ENCODE measurements around the gene RANGAP1. TPM values are rescaled to one million over a fixed set of nuclear protein-coding genes. Genes with fewer than 3 reads are reported as not detected.

The RANGAP1 gene
- total RNA-seq, 1 donor from 2014 or later, result 71.5 TPM

DNA sequence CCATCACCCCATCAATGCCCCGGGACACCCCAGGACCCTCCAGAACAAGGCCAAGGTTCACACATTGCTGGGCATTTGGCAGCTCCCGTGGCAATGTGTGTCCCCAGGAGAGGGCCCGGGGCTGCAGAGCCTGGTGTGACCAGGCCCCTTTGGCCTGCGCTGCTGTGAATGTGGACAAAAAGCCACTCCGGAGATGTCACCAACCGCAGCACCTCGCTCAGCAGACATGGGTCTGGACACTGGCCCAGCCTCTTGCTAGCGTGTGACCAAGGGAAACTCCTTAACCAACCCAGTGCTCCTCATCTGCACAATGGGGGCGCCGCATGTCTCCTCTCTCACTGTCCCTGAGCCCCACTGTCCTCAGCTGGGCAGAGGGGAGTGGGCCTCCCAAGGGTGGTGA is 37.2 kb downstream of the RANGAP1 start:
- Mint-ChIP-seq H3K27ac (ENCODE audit: unreplicated experiment) (no peak overlapping the region), H3K9me3 (ENCODE audit: unreplicated experiment) (no peaks in the 10 kb centered on the region), H3K4me1 (ENCODE audit: unreplicated experiment) (no peaks in the 10 kb centered on the region), H3K36me3 (ENCODE audit: low read depth, unreplicated experiment) (peaks cover 19% of the 10 kb centered on the region), H3K27me3 (ENCODE audit: unreplicated experiment) (peaks cover 10% of the 10 kb centered on the region), H3K4me3 (ENCODE audit: unreplicated experiment) (no peak overlapping the region)
- no peak for DNase-seq (ENCODE audit: low spot score)
- no peak for TF ChIP-seq CTCF (IDR thresholded peaks at IDR 0.05; ENCODE audit: unreplicated experiment)

- Mint-ChIP-seq H3K36me3 (ENCODE audit: low read depth, unreplicated experiment) (peaks cover 19% of the 10 kb centered on the region), H3K9me3 (ENCODE audit: unreplicated experiment) (no peaks in the 10 kb centered on the region), H3K4me1 (ENCODE audit: unreplicated experiment) (no peaks in the 10 kb centered on the region), H3K27me3 (ENCODE audit: unreplicated experiment) (peaks cover 10% of the 10 kb centered on the region), H3K4me3 (ENCODE audit: unreplicated experiment) (no peak overlapping the region), H3K27ac (ENCODE audit: unreplicated experiment) (no peak overlapping the region)
- TF ChIP-seq CTCF (IDR thresholded peaks at IDR 0.05; ENCODE audit: unreplicated experiment), result no peak
- DNase-seq (ENCODE audit: low spot score), result no peak
Measured at GRCh38 chr22:41248314-41248713, 37.7 kb downstream of the RANGAP1 start.

DNA sequence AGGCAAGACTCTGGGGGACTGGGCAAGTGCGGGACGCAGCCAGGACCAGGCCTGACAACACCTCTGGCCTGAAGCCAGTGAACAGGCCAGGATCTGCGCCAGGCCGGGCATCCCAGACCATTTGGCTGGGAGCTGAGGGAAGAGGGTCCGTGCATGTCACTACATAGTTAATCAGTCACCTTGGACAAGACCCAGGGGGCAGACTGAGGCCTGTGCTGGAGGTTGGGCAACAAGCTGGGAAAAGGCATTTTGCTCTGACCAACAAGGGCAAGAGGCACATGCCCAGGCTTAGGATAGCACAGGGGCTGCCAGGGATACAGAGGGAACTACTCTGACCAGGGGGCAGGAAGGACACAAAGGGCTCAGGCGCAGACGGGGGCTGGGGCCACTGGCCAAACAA is 38.3 kb downstream of the RANGAP1 start:
- Mint-ChIP-seq H3K4me3 (ENCODE audit: unreplicated experiment) (no peak overlapping the region), H3K27ac (ENCODE audit: unreplicated experiment) (no peak overlapping the region), H3K27me3 (ENCODE audit: unreplicated experiment) (peaks cover 12% of the 10 kb centered on the region), H3K9me3 (ENCODE audit: unreplicated experiment) (no peaks in the 10 kb centered on the region), H3K36me3 (ENCODE audit: low read depth, unreplicated experiment) (peaks cover 19% of the 10 kb centered on the region), H3K4me1 (ENCODE audit: unreplicated experiment) (no peaks in the 10 kb centered on the region)
- no peak for TF ChIP-seq CTCF (IDR thresholded peaks at IDR 0.05; ENCODE audit: unreplicated experiment)
- DNase-seq (ENCODE audit: low spot score), result no peak

DNA sequence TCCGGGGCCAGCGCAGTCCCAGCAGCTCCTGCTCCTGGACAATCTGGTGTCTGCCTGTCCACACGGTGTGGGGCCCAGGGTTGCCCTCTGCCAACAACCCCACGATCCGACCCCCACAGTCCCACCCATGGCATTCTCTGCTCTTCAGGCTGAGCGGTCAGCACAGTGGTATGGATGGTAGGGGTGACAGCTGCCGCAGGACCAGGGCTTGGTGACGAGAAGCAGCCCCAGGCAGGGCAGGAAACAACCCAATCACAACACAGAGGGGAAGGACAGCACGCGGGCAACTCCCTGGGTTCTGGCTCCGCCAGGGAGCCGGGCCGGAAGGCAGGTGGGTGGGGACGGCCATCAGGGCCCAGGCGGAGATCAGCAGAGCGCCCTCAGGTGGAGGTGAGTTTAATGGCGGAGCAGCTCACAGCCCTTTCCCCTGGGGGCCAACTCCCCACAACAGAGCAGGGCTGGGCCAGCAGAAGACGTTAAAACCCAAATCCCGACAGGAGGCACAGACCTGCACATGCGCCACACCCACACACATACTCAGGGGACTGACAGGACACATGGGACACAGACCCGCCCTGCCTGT is 40.0 kb downstream of the RANGAP1 start:
- Mint-ChIP-seq H3K9me3 (ENCODE audit: unreplicated experiment) (no peaks in the 10 kb centered on the region), H3K36me3 (ENCODE audit: low read depth, unreplicated experiment) (peaks cover 24% of the 10 kb centered on the region), H3K27me3 (ENCODE audit: unreplicated experiment) (peaks cover 12% of the 10 kb centered on the region), H3K4me1 (ENCODE audit: unreplicated experiment) (no peaks in the 10 kb centered on the region), H3K27ac (ENCODE audit: unreplicated experiment) (no peak overlapping the region), H3K4me3 (ENCODE audit: unreplicated experiment) (no peak overlapping the region)
- no peak for DNase-seq (ENCODE audit: low spot score)
- TF ChIP-seq CTCF (IDR thresholded peaks at IDR 0.05; ENCODE audit: unreplicated experiment), result peak; percentile 34

- no peak for DNase-seq (ENCODE audit: low spot score)
- peaks cover 13% of the 10 kb centered on the region for H3K27me3 Mint-ChIP-seq (ENCODE audit: unreplicated experiment)
- H3K36me3 Mint-ChIP-seq (ENCODE audit: low read depth, unreplicated experiment), result peaks cover 19% of the 10 kb centered on the region
- peaks cover 3% of the 10 kb centered on the region for H3K4me1 Mint-ChIP-seq (ENCODE audit: unreplicated experiment)
- H3K27ac Mint-ChIP-seq (ENCODE audit: unreplicated experiment), result no peak overlapping the region
- no peak for TF ChIP-seq CTCF (IDR thresholded peaks at IDR 0.05; ENCODE audit: unreplicated experiment)
- no peaks in the 10 kb centered on the region for H3K9me3 Mint-ChIP-seq (ENCODE audit: unreplicated experiment)
- H3K4me3 Mint-ChIP-seq (ENCODE audit: unreplicated experiment), result no peak overlapping the region
Measured at GRCh38 chr22:41243361-41243760, 42.6 kb downstream of the RANGAP1 start.
